ENCODE measurements around the gene FHL1.

FHL1 gene

DNA sequence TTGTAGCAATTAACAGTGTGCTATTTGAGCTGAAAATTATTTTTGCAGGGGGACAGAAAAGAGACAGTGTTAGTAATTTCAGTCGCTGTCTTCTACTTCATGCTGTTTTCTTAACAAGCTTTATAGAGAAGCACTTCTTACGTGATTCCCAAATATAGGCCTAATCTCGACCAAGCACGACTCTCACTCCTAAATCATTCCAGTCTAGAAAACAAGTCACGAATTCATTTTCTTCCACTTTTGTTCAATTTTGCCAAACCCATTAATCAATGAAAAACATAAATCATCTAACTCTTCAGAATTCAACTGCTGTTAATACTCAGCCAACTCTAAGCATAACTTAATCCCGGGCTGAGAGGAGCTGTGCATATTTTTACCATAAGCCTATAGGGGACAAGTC lies 21.0 kb upstream of the FHL1 start:
- Histone ChIP-seq H3K36me3 (no peaks in the 10 kb centered on the region), H3K4me3 (ENCODE audit: low read depth, low read length) (no peak overlapping the region), H3K9me3 (no peaks in the 10 kb centered on the region), H3K27me3 (no peaks in the 10 kb centered on the region), H3K4me1 (no peaks in the 10 kb centered on the region)
- TF ChIP-seq, protein P1, sequence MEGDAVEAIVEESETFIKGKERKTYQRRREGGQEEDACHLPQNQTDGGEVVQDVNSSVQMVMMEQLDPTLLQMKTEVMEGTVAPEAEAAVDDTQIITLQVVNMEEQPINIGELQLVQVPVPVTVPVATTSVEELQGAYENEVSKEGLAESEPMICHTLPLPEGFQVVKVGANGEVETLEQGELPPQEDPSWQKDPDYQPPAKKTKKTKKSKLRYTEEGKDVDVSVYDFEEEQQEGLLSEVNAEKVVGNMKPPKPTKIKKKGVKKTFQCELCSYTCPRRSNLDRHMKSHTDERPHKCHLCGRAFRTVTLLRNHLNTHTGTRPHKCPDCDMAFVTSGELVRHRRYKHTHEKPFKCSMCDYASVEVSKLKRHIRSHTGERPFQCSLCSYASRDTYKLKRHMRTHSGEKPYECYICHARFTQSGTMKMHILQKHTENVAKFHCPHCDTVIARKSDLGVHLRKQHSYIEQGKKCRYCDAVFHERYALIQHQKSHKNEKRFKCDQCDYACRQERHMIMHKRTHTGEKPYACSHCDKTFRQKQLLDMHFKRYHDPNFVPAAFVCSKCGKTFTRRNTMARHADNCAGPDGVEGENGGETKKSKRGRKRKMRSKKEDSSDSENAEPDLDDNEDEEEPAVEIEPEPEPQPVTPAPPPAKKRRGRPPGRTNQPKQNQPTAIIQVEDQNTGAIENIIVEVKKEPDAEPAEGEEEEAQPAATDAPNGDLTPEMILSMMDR (IDR thresholded peaks at IDR 0.05; ENCODE audit: low read depth, low read length), result no peak
- no peak for DNase-seq

DNA sequence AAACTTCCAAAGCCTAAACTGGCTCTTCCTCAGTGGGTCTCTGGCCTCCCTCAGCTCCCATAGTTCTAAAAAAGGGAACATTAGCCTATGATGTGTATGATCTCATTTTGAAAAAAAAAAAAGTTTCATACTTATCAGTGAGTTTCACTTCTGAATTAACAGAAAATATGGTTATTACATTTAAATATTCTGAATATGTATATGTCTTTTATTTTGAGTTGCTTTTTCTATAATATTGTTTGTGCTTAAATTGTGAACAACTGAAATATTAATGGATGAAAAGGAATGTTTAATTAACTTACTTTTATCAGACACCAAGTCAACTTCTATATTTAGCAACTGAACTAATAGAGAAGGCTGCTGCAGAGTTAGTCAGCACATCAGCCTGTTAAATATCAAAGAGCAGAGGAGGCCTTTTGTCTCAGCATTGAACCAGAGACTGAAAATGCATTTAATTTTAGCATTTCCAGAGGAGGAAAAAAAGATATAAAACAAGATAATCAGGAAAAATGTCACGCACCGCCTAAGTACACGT lies 20.4 kb upstream of the FHL1 start:
- no peaks in the 10 kb centered on the region for H3K27me3 ChIP-seq
- DNase-seq, result no peak
- TF ChIP-seq, protein P1 (IDR thresholded peaks at IDR 0.05; ENCODE audit: low read depth, low read length), result no peak
- H3K9me3 ChIP-seq, result no peaks in the 10 kb centered on the region
- no peaks in the 10 kb centered on the region for H3K36me3 ChIP-seq
- H3K4me3 ChIP-seq (ENCODE audit: low read depth, low read length), result no peak overlapping the region
- H3K4me1 ChIP-seq, result no peaks in the 10 kb centered on the region

DNA sequence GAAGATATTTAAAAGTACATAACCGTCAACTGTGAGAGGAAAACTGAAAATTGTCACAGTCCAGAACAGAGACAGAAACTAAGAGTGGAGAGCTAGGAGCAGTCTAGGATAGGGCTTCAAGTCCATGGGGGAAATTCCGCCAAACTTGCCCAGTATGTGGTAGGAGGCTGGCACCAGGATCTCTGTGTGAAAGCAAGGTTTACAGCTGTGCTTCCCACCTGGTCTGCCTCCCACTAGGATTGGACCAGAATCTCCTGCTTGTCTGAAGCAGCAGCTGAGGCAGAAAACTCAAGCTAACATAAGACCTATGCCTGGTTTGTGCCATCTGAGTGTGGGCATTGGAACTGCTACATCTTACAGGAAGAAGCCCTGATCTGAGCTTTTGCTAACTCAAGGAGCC lies 18.6 kb upstream of the FHL1 start:
- Histone ChIP-seq H3K4me3 (ENCODE audit: low read depth, low read length) (no peak overlapping the region), H3K9me3 (no peaks in the 10 kb centered on the region), H3K36me3 (no peaks in the 10 kb centered on the region), H3K4me1 (no peaks in the 10 kb centered on the region), H3K27me3 (no peaks in the 10 kb centered on the region)
- no peak for DNase-seq
- TF ChIP-seq, protein P1 (IDR thresholded peaks at IDR 0.05; ENCODE audit: low read depth, low read length), result no peak

DNA sequence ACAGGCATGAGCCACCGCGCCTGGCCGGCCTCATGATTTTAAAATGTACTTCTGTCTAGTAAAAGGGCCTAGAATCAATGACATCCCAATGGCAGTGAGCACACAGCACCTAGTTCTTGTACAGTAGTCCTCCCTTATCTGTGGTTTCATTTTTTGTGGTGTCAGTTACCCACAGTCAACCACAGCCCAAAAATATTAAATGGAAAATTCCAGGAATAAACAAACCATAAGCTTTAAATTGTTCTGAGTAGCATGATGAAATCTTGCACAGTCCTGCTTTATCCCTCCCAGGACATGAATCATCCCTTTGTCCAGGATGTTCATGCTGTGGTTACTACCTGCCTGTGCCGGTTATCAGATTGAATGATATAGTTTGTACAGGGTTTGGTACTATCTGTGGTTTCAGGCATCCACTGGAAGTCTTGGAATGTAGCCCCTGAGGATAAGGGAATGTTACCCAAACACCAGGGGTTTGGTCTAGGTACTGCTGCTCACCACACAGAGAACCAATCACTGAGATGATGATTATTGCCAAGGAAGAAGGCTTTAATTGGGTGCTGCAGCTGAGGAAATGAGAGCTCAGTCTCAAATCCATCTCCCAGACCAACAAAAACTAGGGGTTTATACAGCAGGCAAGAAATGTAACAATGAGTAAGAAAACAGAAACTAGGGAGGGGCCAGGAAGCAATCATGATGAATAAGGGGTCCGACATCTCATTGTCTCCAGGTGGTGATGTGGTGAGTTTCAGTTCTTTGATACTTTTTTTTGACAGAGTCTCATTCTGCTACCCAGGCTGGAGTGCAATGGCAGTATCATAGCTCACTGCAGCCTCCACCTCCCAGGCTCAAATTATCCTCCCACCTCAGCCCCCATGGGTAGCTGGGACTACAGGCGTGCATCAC lies 16.2 kb upstream of the FHL1 start:
- no peaks in the 10 kb centered on the region for H3K27me3 ChIP-seq
- TF ChIP-seq, protein P1 (IDR thresholded peaks at IDR 0.05; ENCODE audit: low read depth, low read length), result no peak
- H3K4me1 ChIP-seq, result no peaks in the 10 kb centered on the region
- no peaks in the 10 kb centered on the region for H3K9me3 ChIP-seq
- no peaks in the 10 kb centered on the region for H3K36me3 ChIP-seq
- DNase-seq, result no peak
- H3K4me3 ChIP-seq (ENCODE audit: low read depth, low read length), result no peak overlapping the region

DNA sequence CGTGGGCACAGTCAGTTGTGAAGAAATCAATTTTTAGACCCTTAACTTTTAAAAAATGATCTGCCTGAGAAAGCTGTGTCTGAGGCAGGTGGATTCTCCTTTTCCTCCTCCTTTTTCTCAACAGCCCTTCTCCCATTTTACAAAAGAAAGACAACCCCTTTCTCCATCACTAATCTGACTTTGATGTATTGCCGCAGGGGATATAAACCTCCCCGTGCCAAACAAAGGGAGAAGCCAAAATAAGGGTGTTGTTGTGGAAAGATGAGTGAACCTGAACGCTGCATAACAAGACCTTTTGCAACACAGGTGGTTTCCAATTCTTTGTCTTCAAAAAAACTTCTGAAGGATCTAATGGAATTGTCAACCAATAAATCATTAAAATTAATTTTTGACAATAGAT lies 8.4 kb upstream of the FHL1 start:
- TF ChIP-seq, protein P1 (IDR thresholded peaks at IDR 0.05; ENCODE audit: low read depth, low read length), result no peak
- Histone ChIP-seq H3K9me3 (no peaks in the 10 kb centered on the region), H3K4me3 (ENCODE audit: low read depth, low read length) (no peak overlapping the region), H3K36me3 (no peaks in the 10 kb centered on the region), H3K27me3 (no peaks in the 10 kb centered on the region), H3K4me1 (no peaks in the 10 kb centered on the region)
- no peak for DNase-seq

DNA sequence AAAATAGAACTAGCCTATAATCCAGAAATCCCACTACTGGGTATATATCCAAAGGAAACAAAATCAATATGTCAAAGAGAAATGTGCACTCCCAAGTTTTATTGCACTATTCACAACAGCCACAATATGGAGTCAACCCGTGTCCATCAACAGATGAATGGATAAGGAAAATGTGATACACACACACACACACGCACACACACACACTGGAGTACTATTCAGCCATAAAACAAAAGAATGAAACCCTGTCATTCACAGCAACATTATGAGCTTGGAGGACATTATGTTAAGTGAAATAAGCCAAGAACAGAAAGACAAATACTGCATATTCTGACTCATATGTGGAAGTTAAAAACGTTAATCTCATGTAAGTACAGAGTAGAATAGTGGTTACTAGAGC lies 5.8 kb upstream of the FHL1 start:
- H3K4me3 ChIP-seq (ENCODE audit: low read depth, low read length), result no peak overlapping the region
- H3K36me3 ChIP-seq, result no peaks in the 10 kb centered on the region
- TF ChIP-seq, protein P1 (IDR thresholded peaks at IDR 0.05; ENCODE audit: low read depth, low read length), result no peak
- no peaks in the 10 kb centered on the region for H3K27me3 ChIP-seq
- no peaks in the 10 kb centered on the region for H3K4me1 ChIP-seq
- H3K9me3 ChIP-seq, result no peaks in the 10 kb centered on the region
- no peak for DNase-seq
